H1 (cell line): ENCODE measurements around the gene SAMD9. TPM values are rescaled to one million over a fixed set of nuclear protein-coding genes. Genes with fewer than 3 reads are reported as not detected.
"Not testable (repeated sequence)": the region's sequence is repeated elsewhere in the genome, so short reads cannot be mapped to it uniquely, and the experiment has no call there.

ENCODE experiments used
- CTCF ChIA-PET: fragments of 300-600 bp; sonication (Branson Sonifier 250); formaldehyde crosslinking; loops from one replicate; lab custom pipeline; 2021; ENCODE audit not compliant: partially characterized antibody; lab: Charles Lee
- POLR2A ChIA-PET: fragments of 300-600 bp; sonication (Branson Sonifier 250); formaldehyde crosslinking; loops from one replicate; lab custom pipeline; 2021; ENCODE audit warnings: inconsistent platforms; ENCODE audit not compliant: partially characterized antibody; lab: Charles Lee
- DNase-seq, 2 experiments: peaks; one replicate each; pipeline versions ENCODE4 v3.0.0 to v3.0.0-alpha.2; 2010 to 2022; ENCODE audit warnings: low spot score in 2 of 2, low read depth in 1 of 2, mixed read lengths in 1 of 2
- FAIRE-seq: peaks from 2 replicates; lab custom pipeline; 2011; peaks lifted over from hg19 to GRCh38; lab: Jason Lieb, UNC
- H2AFZ ChIP-seq: 2 replicates; pipeline ENCODE4 v1.8.1; 2012; ENCODE audit warnings: low read length, inconsistent platforms
- H2AK5ac ChIP-seq: 2 replicates; pipeline ENCODE4 v1.6.1; 2013; ENCODE audit warnings: low read depth, low read length
- H2BK120ac ChIP-seq: replicated peaks from 2 replicates; pipeline ENCODE3; 2013; ENCODE audit warnings: low read depth, low read length, inconsistent platforms
- H2BK12ac ChIP-seq: 2 replicates; pipeline ENCODE4 v1.6.1; 2013; ENCODE audit warnings: low read depth, low read length
- H2BK15ac ChIP-seq: 2 replicates; pipeline ENCODE4 v1.6.1; 2013; ENCODE audit warnings: low read length
- H2BK20ac ChIP-seq: 2 replicates; pipeline ENCODE4 v1.6.1; 2013; ENCODE audit warnings: low read length
- H2BK5ac ChIP-seq: 2 replicates; pipeline ENCODE4 v1.6.1; 2013; ENCODE audit warnings: low read depth, low read length
- H3K14ac ChIP-seq: 2 replicates; pipeline ENCODE4 v1.6.1; 2013; ENCODE audit warnings: inconsistent platforms; ENCODE audit not compliant: insufficient read length
- H3K18ac ChIP-seq: 2 replicates; pipeline ENCODE4 v1.6.1; 2013; ENCODE audit warnings: low read length; ENCODE audit errors: extremely low read depth
- H3K23ac ChIP-seq: 2 replicates; pipeline ENCODE4 v1.6.1; 2013; ENCODE audit warnings: inconsistent platforms; ENCODE audit not compliant: insufficient read length
- H3K23me2 ChIP-seq: 2 replicates; pipeline ENCODE4 v1.6.1; 2013; ENCODE audit warnings: low read depth, low read length
- H3K27ac ChIP-seq: 2 replicates; pipeline ENCODE4 v1.6.1; 2011; ENCODE audit warnings: low read depth, low read length, inconsistent platforms
- H3K27me3 ChIP-seq, 4 experiments: replicated peaks in 1 of 4; 1 replicate in 1 of 4; 2 replicates in 3 of 4; pipeline versions ENCODE4 v1.6.1 to v1.8.1; 2011 to 2013; ENCODE audit warnings: low read length in 3 of 4, mild to moderate bottlenecking in 3 of 4, inconsistent platforms in 2 of 4, mixed read lengths in 2 of 4, moderate library complexity in 1 of 4; ENCODE audit not compliant: control insufficient read depth in 3 of 4, insufficient read depth in 3 of 4; ENCODE audit errors: extremely low read depth in 1 of 4
- H3K36me3 ChIP-seq, 4 experiments: 2 replicates each; pipeline versions ENCODE4 v1.6.1 to v1.8.1; 2011 to 2013; ENCODE audit warnings: mild to moderate bottlenecking in 4 of 4, low read length in 3 of 4, moderate library complexity in 2 of 4, control low read depth in 1 of 4, inconsistent platforms in 1 of 4; ENCODE audit not compliant: insufficient read depth in 4 of 4, control insufficient read depth in 2 of 4
- H3K4ac ChIP-seq: replicated peaks from 2 replicates; pipeline ENCODE3; 2013; ENCODE audit warnings: low read length, low read depth, mixed read lengths, inconsistent platforms; ENCODE audit not compliant: insufficient read length
- H3K4me1 ChIP-seq, 4 experiments: replicated peaks in 1 of 4; 1 replicate in 1 of 4; 2 replicates in 3 of 4; pipeline versions ENCODE4 v1.6.1 to v1.8.1; 2011 to 2013; ENCODE audit warnings: low read length in 3 of 4, inconsistent platforms in 2 of 4, mixed read lengths in 1 of 4; ENCODE audit not compliant: insufficient read depth in 4 of 4, control insufficient read depth in 3 of 4
- H3K4me2 ChIP-seq, 2 experiments: 2 replicates each; pipeline versions ENCODE4 v1.6.1 to v1.8.1; 2011 to 2013; ENCODE audit warnings: low read depth in 2 of 2, low read length in 2 of 2, control low read depth in 1 of 2, inconsistent platforms in 1 of 2, mild to moderate bottlenecking in 1 of 2; ENCODE audit not compliant: insufficient read depth in 1 of 2
- H3K4me3 ChIP-seq, 4 experiments: fragments of 200-600, 300-600 bp in 1 of 4; sonication (generic), shearing (Covaris generic), sonication (Bioruptor Twin) in 1 of 4; 2 replicates each; pipeline versions ENCODE4 v1.5.1 to v1.8.1; 2011 to 2016; ENCODE audit warnings: low read length in 4 of 4, low read depth in 3 of 4, control low read depth in 2 of 4, inconsistent platforms in 2 of 4, mild to moderate bottlenecking in 2 of 4, mixed read lengths in 1 of 4, moderate library complexity in 1 of 4; ENCODE audit not compliant: insufficient read depth in 2 of 4; ENCODE audit errors: extremely low read depth in 1 of 4
- H3K56ac ChIP-seq: replicated peaks from 2 replicates; pipeline ENCODE3; 2013; ENCODE audit warnings: low read depth, mild to moderate bottlenecking, mixed read lengths, low read length, inconsistent platforms; ENCODE audit not compliant: insufficient read length
- H3K79me1 ChIP-seq: 2 replicates; pipeline ENCODE4 v1.6.1; 2013; ENCODE audit warnings: low read depth, low read length, control low read depth
- H3K79me2 ChIP-seq, 2 experiments: 2 replicates each; pipeline versions ENCODE4 v1.6.1 to v1.8.1; 2012 to 2013; ENCODE audit warnings: low read length in 2 of 2, mild to moderate bottlenecking in 2 of 2, inconsistent platforms in 1 of 2; ENCODE audit not compliant: insufficient read depth in 2 of 2, control insufficient read depth in 1 of 2
- H3K9ac ChIP-seq, 4 experiments: replicated peaks in 1 of 4; 1 replicate in 1 of 4; 2 replicates in 3 of 4; pipeline versions ENCODE4 v1.6.1 to v1.8.1; 2011 to 2013; ENCODE audit warnings: low read depth in 3 of 4, low read length in 3 of 4, control low read depth in 2 of 4, mild to moderate bottlenecking in 2 of 4, moderate library complexity in 2 of 4, inconsistent platforms in 1 of 4; ENCODE audit errors: extremely low read depth in 1 of 4
- H3K9me3 ChIP-seq, 2 experiments: 2 replicates each; pipeline versions ENCODE4 v1.6.1 to v1.8.1; 2012 to 2013; ENCODE audit warnings: mild to moderate bottlenecking in 2 of 2, moderate library complexity in 2 of 2, control low read depth in 1 of 2, inconsistent platforms in 1 of 2, low read depth in 1 of 2, low read length in 1 of 2, mixed read lengths in 1 of 2; ENCODE audit not compliant: insufficient read depth in 2 of 2
- H4K20me1 ChIP-seq, 2 experiments: replicated peaks in 1 of 2; 2 replicates each; pipeline versions ENCODE3 to v1.8.1; 2011 to 2013; ENCODE audit warnings: inconsistent platforms in 2 of 2, low read length in 2 of 2, mild to moderate bottlenecking in 1 of 2; ENCODE audit not compliant: insufficient read depth in 2 of 2, control insufficient read depth in 1 of 2
- H4K5ac ChIP-seq: 2 replicates; pipeline ENCODE4 v1.6.1; 2013; ENCODE audit warnings: low read length, low read depth, mixed read lengths, inconsistent platforms; ENCODE audit not compliant: insufficient read length
- H4K8ac ChIP-seq: 2 replicates; pipeline ENCODE4 v1.8.0; 2013; ENCODE audit warnings: mild to moderate bottlenecking, moderate library complexity, low read length, inconsistent platforms; ENCODE audit not compliant: insufficient read depth; ENCODE audit errors: extremely low read depth
- H4K91ac ChIP-seq: replicated peaks from 2 replicates; pipeline ENCODE3; 2013; ENCODE audit warnings: low read length, mixed read lengths, inconsistent platforms; ENCODE audit not compliant: insufficient read length
- BCL11A ChIP-seq, 2 experiments: IDR thresholded peaks; one replicate each; pipeline ENCODE4 v1.6.1; 2011; ENCODE audit warnings: low read depth in 2 of 2, low read length in 2 of 2, mild to moderate bottlenecking in 2 of 2
- CTBP2 ChIP-seq: IDR thresholded peaks from 2 replicates; pipeline ENCODE4 v1.7.0; 2011; ENCODE audit warnings: borderline replicate concordance, mild to moderate bottlenecking, moderate library complexity, mixed read lengths, low read length; ENCODE audit not compliant: insufficient read depth, insufficient read length
- SIX5 ChIP-seq: IDR thresholded peaks from 2 replicates; pipeline ENCODE4 v1.6.1; 2011; ENCODE audit warnings: mild to moderate bottlenecking, low read depth, low read length
- YY1 ChIP-seq: IDR thresholded peaks from 2 replicates; pipeline ENCODE4 v1.6.1; 2011; ENCODE audit warnings: low read depth, mild to moderate bottlenecking, low read length
- WGBS, 2 experiments: shearing (Covaris generic) in 1 of 2; methylation state at CpG; one replicate each; pipeline versions ENCODE4 v1.1.6 to v1.1.7; 2013 to 2015; ENCODE audit warnings: low lambda C conversion rate in 2 of 2, mixed read lengths in 2 of 2, inconsistent platforms in 1 of 2, low coverage in 1 of 2, missing lambda C conversion rate in 1 of 2; ENCODE audit not compliant: insufficient replicate concordance in 2 of 2, insufficient coverage in 1 of 2, insufficient read length in 1 of 2; ENCODE audit errors: extremely low coverage in 1 of 2, missing lambda C conversion rate in 1 of 2; 5-methylcytosine and 5-hydroxymethylcytosine counted together
- polyA plus RNA-seq, 7 experiments: library from polyadenylated mRNA; depleted of rRNA in 3 of 7; stranded (reverse) in 5 of 7; unstranded in 2 of 7; fragments of >200 nt in 5 of 7; fragments of 200-250 nt in 2 of 7; gene quantifications; 1 replicate in 5 of 7; 2 replicates in 1 of 7; 4 replicates in 1 of 7; pipeline versions ENCODE4 v1.2.1 to v1.2.3, GENCODE V29; 2011 to 2013; ENCODE audit warnings: missing spikeins in 2 of 7, mixed read lengths in 2 of 7
- total RNA-seq: library from RNA; stranded (reverse); fragmentation: NEBNext Ultra II Directional; extraction: Animal tissue kit (Norgen Biotek cat#: 25700); gene quantifications from 2 replicates; pipeline ENCODE4 v1.2.1, GENCODE V29; 2021
- TF ChIP-seq, protein P1 (sequence below), 3 experiments: IDR thresholded peaks; 1 replicate in 2 of 3; 2 replicates in 1 of 3; pipeline versions ENCODE4 v1.5.1 to v1.6.1; 2011; ENCODE audit warnings: low read length in 3 of 3, mild to moderate bottlenecking in 3 of 3, inconsistent platforms in 2 of 3, low read depth in 1 of 3, moderate library complexity in 1 of 3; ENCODE audit not compliant: insufficient read depth in 1 of 3; ENCODE audit errors: control extremely low read depth in 1 of 3

The SAMD9 gene
- total and polyA plus RNA-seq, 2 of the 8 experiments (the other 6 are each of a cell fraction or from before 2014, with no cell fraction given) = 0.02 TPM; not detected in 1

- TF ChIP-seq CTBP2 (no peak), SIX5 (no peak), YY1 (no peak), BCL11A (IDR thresholded peaks at IDR 0.05; ENCODE audit: low read depth in 2 of 2, low read length in 2 of 2) (no peak)
- TF ChIP-seq, protein P1, sequence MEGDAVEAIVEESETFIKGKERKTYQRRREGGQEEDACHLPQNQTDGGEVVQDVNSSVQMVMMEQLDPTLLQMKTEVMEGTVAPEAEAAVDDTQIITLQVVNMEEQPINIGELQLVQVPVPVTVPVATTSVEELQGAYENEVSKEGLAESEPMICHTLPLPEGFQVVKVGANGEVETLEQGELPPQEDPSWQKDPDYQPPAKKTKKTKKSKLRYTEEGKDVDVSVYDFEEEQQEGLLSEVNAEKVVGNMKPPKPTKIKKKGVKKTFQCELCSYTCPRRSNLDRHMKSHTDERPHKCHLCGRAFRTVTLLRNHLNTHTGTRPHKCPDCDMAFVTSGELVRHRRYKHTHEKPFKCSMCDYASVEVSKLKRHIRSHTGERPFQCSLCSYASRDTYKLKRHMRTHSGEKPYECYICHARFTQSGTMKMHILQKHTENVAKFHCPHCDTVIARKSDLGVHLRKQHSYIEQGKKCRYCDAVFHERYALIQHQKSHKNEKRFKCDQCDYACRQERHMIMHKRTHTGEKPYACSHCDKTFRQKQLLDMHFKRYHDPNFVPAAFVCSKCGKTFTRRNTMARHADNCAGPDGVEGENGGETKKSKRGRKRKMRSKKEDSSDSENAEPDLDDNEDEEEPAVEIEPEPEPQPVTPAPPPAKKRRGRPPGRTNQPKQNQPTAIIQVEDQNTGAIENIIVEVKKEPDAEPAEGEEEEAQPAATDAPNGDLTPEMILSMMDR (IDR thresholded peaks at IDR 0.05; ENCODE audit: control extremely low read depth in 1 of 3, insufficient read depth in 1 of 3, low read depth in 1 of 3, low read length in 3 of 3) = no peak
These were observed 14.4 kb upstream of the SAMD9 start (continued) for GRCh38 chr7:93132216-93132615.

DNA sequence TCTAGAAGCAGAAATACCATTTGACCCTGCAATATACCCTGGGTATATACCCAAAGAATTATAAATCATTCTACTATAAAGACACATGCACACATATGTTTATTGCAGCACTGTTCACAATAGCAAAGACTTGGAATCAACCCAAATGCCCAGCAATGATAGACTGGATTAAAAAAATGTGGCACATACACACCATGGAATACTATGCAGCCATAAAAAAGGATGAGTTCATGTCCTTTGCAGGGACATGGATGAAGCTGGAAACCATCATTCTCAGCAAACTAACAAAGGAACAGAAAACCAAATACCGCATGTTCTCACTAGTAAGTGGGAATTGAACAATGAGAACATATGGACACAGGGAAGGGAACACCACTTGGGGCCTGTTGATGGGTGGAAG is 9.2 kb upstream of the SAMD9 start:
- not testable (repeated sequence) for H3K4ac ChIP-seq, H3K9ac ChIP-seq, FAIRE-seq

More for the DNA sequence above, 9.2 kb upstream of the SAMD9 start:
- H3K14ac ChIP-seq, H2AFZ ChIP-seq, H3K27ac ChIP-seq, H3K23me2 ChIP-seq, H2BK12ac ChIP-seq, POLR2A ChIA-PET, H4K5ac ChIP-seq, H3K23ac ChIP-seq, H3K27me3 ChIP-seq, H2BK20ac ChIP-seq, H2BK5ac ChIP-seq, H3K56ac ChIP-seq, H3K79me2 ChIP-seq, H3K4me2 ChIP-seq, H3K79me1 ChIP-seq, H3K36me3 ChIP-seq, H3K4me1 ChIP-seq, H3K9me3 ChIP-seq, H4K91ac ChIP-seq, H3K18ac ChIP-seq, H4K8ac ChIP-seq, DNase-seq, CTCF ChIA-PET, H2BK120ac ChIP-seq, H4K20me1 ChIP-seq, H2BK15ac ChIP-seq, H3K4me3 ChIP-seq, H2AK5ac ChIP-seq: not testable (repeated sequence)
- WGBS, 2 experiments = 93% methylated on average over 1 of the region's 1 CpG; no CpG with 5 or more reads in 1 of the 2 experiments
